GM18868 (cell line): ENCODE results near the gene MRPL22.
"Not testable (repeated sequence)": the region's sequence is repeated elsewhere in the genome, so short reads cannot be mapped to it uniquely, and the experiment has no call there.

Experiments used
- ATAC-seq: cut with Tn5 transposase; IDR thresholded peaks from one replicate; pipeline ENCODE4 v1.9.1; 2021; ENCODE audit warnings: mild to moderate bottlenecking, moderate library complexity; ENCODE audit not compliant: unreplicated experiment

The MRPL22 gene

DNA sequence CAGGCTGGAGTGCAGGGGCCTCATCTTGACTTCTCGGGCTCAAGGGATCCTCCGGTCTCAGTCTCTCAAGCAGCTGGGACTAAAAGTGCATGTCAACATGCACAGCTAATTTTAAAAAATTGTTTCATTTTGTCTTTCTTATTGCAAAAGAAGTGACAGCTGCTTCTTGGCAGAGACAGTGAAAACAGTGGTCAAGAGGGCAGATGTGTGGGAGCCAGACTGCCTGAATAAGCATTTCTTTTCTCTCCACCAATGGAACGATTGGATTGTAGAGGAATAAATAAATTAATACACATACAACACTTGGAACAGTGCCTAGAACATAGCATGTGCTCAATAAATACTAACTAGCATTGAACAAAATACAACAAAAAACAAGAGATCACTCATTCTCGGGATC is 45.3 kb downstream of the MRPL22 start:
- no peak for ATAC-seq

GRCh38 chr5:154989626-154990025 is 48.8 kb downstream of the MRPL22 start:
- no peak for ATAC-seq

DNA sequence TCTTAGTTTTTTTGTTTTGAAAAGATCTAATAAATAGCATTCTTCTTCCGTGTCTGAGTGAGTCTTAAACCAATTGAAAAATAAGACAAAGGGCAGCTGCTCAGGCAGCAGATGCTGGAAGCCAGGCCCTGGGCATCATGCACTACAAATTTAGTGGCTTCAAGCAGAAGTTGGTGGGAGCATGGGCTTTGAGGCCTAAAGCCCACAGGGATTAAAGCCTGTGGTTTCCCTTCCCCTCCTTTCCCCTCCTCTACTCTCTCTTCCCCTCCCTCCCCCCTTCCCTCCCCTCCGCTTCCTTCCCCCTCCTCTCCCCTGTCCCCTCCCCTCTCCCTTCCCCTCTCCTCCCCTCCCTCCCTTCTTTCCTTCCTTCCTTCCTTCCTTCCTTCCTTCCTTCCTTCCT is 52.6 kb downstream of the MRPL22 start:
- ATAC-seq = no peak

GRCh38 chr5:154995679-154996078 is 54.8 kb downstream of the MRPL22 start:
- no peak for ATAC-seq

DNA sequence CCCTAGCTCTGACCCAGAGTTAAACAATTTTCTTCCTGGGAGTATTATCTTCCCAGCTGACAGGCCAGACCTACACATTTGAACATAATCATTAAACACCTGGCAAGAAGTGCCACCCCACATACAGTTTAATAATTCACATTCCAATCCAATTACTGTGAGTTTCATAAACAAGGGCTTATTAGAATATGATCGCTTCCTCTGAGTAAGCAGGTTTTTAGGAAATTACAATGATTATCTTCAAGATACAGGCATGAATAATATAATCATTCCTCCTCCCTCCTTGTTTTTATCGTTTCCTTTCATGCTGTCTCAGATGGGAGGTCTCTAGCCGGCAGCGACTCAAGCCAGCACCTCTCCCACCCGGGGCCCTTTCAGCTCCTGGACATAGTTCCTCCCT is 56.9 kb downstream of the MRPL22 start:
- no peak for ATAC-seq

DNA sequence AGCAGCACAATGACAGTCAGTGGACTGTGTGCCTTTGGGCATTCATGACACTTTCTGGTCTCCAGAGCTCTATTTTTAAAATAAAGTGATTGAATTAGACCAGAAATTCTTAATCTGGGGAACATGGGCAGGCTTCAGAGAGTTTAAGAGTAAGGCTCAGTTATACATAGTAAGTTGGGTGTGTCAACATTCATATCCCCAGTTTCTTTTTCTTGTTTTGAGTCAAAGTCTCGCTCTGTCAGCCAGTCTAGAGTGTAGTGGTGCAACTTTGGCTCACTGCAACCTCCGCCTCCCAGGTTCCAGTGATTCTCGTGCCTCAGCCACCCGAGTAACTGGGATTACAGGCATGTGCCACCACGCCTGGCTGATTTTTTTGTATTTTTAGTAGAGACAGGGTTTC is 59.0 kb downstream of the MRPL22 start:
- peak; percentile 78 for ATAC-seq

- no peak for ATAC-seq
Observed at GRCh38 chr5:155001523-155001922, 60.6 kb downstream of the MRPL22 start.

DNA sequence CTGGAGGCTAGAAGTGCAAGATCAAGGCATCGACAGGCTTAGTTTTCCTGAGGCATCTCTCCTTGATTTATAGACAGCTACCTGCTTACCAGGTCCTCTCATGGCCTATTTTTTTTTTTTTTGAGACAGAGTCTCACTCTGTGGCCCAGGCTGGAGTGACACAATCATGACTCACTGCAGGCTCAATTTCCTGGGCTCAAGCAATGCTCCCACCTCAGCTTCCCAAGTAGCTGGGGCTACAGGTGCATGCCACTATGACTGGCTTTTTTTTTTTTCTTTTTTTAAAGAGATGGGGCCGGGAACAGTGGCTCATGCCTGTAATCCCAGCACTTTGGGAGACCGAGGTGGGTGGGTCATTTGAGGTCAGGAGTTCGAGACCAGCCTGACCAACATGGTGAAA is 61.8 kb downstream of the MRPL22 start:
- not testable (repeated sequence) for ATAC-seq

DNA sequence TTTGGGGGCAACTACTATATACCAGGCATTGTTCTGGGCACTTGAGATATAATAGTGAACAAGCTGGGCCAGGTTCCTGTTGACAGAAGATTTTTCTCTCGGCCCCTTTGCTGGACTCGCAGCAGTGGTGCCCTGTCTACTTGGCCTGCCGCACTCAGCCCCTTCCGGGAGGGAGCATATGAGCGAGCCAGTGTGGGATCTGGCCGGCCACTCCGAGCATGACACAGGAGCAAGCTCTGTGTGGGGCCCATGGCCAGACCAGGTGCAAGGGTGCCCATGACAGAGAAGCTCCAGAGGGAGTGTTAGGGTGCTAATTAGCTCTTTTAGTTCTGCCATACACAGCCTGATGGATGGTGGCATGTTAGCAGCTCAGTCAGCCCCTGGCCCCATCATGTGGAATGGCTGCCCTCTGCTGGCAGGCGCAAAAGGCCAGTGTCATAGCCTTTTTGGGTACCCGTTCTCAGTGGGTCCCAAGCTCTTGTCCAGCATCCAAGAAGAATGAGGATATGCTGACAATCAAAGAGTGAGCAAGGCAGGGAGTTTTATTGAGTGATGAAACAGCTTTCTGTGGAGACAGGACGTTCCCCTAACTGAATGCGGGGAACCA is 63.4 kb downstream of the MRPL22 start:
- peak; percentile 47 for ATAC-seq

GRCh38 chr5:155006265-155006664 is 65.4 kb downstream of the MRPL22 start:
- ATAC-seq = not testable (repeated sequence)

- no peak for ATAC-seq
Observed at GRCh38 chr5:155008669-155009068, 67.8 kb downstream of the MRPL22 start.

- ATAC-seq = no peak
Observed at GRCh38 chr5:155010881-155011280, 70.0 kb downstream of the MRPL22 start.

DNA sequence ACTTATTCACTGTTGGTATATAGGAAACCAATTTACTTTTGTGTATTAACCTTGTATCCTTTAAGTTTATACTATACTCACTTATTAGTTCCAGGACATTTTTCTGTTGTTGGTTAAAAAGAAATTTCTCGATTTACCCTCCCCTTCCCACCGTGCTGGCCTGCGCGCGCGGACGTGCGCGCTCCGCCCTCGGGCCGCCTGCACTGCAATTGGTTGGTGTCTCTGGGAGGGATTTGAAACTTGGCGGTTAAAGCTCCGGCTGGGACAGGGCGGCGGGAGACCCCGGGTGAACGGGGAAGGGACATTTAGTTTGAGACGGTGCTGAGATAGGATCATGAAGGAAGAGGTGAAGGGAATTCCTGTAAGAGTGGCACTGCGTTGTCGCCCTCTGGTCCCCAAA is 72.7 kb downstream of the MRPL22 start, which contains the start of gene KIF4B:
Gene KIF4B, plus strand, starts transcription at position 230 of the 400 bp plus-strand sequence. Its CDS starts 105 bp downstream, at position 335.
- no peak for ATAC-seq

DNA sequence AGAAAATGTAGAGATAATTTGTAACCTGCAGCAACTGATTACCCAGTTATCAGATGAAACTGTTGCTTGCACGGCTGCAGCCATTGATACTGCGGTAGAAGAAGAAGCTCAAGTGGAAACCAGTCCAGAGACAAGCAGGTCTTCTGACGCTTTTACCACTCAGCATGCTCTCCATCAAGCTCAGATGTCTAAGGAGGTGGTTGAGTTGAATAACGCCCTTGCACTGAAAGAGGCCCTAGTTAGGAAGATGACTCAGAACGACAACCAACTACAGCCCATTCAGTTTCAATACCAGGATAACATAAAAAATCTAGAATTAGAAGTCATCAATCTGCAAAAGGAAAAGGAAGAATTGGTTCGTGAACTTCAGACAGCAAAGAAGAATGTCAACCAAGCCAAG is 74.4 kb downstream of the MRPL22 start:
- no peak for ATAC-seq

GRCh38 chr5:155017610-155018009 is 76.7 kb downstream of the MRPL22 start:
- peak; percentile 99 for ATAC-seq
